ENCODE measurements around the gene APBA1.

- TF ChIP-seq CTCF (IDR thresholded peaks at IDR 0.05; ENCODE audit: low read depth, low read length) (no peak), POLR2A (IDR thresholded peaks at IDR 0.05; ENCODE audit: extremely low read depth, insufficient read length) (no peak), MAX (IDR thresholded peaks at IDR 0.05; ENCODE audit: low read depth, low read length) (no peak)
Observed at GRCh38 chr9:69683927-69684326, 11.8 kb upstream of the APBA1 start.

Data from NB4 (cell line).